Measurements from ENCODE around the gene STK32C.
"Not testable (repeated sequence)": the region's sequence is repeated elsewhere in the genome, so short reads cannot be mapped to it uniquely, and the experiment has no call there.

The STK32C gene

DNA sequence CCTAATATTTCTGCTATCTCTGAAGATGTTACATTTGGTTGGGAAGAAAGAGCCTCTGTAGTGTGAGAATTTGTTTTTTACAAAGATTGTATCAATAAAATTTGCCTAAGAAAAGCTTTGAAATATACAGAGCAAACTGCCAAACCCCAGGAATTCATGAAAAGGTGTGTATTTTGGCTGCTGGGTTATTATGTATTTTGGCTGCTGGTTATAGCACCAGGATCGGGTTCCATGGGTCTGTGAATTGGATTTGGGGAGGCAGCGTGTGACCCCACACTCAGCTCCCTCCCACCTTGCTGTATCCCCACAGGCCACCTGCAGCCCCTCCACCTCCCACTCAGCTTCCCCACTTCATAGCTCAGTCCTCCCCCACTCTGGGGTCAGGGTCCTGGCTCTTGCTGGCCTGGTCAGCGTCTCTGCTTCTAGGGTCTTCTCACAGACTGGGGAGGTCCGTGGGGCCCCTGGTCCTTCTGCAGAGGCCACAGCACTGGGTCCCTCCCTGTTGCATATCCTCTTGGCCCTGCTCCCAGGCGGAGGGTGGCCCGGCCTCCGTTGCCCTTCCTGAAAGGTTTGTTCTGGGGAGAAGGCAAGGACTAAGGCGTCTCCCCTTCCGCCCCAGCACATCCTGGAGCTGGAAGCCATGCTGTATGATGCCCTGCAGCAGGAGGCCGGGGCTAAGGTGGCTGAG lies 145.0 kb downstream of the STK32C start:
- no peak for DNase-seq

DNA sequence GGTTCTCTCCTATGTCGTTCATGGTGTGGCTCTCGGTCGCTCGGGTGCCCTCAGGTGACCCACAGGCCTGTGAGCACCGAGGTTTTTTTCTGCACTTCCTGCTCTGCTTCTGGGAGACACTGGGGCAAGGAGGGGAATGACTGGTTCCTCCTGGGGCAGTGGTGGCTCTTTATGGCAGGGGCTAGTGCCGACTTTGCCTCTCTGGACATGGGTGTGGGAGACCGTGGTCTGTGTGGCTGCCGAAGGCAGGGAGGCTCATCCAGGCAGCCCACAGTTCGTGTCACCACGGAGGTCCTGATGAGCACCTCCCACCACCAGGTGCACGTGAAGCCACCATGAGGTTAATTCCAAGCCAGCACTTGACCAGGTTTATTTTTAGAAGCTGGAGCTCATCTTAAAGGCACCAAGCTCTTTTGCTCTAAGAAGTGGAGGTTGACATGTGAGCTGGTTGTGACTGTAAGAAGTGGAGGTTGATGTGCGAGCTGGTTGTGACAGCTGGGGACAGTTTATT lies 145.7 kb downstream of the STK32C start:
- no peak for DNase-seq

DNA sequence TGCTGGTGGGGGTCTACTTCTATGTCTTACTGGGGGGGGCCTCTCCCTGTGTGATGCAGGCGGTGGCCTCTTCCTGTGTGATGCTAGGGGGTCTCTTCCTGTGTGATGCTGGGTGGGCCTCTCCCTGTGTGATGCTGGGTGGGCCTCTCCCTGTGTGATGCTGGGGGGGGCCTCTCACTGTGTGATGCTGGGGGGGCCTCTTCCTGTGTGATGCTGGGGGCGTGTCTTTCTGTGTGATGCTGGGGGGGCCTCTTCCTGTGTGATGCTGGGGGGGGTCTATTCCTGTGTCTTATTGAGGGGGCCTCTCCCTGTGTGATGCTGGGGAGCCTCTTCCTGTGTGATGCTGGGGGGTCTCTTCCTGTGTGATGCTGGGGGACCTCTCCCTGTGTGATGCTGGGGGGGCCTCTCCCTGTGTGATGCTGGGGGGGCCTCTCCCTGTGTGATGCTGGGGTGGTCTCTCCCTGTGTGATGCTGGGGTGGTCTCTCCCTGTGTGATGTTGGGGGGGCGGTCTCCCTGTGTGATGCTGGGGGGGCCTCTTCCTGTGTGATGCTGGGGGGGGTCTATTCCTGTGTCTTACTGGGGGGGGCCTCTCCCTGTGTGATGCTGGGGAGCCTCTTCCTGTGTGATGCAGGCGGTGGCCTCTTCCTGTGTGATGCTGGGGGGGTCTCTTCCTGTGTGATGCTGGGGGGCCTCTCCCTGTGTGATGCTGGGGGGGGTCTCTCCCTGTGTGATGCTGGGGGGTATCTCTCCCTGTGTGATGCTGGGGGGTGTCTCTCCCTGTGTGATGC lies 146.7 kb downstream of the STK32C start:
- DNase-seq, result not testable (repeated sequence)

DNA sequence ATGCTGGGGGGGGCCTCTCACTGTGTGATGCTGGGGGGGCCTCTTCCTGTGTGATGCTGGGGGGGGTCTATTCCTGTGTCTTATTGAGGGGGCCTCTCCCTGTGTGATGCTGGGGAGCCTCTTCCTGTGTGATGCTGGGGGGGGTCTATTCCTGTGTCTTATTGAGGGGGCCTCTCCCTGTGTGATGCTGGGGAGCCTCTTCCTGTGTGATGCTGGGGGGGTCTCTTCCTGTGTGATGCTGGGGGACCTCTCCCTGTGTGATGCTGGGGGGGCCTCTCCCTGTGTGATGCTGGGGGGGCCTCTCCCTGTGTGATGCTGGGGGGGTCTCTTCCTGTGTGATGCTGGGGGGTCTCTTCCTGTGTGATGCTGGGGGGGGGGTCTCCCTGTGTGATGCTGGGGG lies 147.5 kb downstream of the STK32C start:
- DNase-seq, result not testable (repeated sequence)

DNA sequence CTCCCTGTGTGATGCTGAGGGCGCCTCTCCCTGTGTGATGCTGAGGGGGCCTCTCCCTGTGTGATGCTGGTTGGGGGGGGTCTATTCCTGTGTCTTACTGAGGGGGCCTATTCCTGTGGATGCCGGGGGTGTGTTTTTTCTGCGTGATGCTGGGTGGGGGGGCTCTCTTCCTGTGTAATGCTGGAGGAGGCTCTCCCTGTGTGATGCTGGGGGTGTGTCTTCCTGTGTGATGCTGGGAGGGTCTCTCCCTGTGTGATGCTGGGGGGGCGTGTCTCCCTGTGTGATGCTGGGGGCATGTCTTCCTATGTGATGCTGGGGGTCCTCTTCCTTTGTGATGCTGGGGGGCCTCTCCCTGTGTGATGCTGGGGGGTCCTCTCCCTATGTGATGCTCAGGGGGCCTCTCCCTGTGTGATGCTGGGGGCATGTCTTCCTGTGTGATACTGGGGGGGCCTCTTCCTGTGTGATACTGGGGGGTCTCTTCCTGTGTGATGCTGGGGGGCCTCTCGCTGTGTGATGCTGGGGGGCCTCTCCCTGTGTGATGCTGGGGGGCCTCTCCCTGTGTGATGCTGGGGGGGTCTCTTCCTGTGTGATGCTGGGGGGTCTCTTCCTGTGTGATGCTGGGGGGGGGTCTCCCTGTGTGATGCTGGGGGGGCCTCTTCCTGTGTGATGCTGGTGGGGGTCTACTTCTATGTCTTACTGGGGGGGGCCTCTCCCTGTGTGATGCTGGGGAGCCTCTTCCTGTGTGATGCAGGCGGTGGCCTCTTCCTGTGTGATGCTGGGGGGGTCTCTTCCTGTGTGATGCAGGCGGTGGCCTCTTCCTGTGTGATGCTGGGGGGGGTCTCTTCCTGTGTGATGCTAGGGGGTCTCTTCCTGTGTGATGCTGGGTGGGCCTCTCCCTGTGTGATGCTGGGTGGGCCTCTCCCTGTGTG lies 148.2 kb downstream of the STK32C start:
- not testable (repeated sequence) for DNase-seq

DNA sequence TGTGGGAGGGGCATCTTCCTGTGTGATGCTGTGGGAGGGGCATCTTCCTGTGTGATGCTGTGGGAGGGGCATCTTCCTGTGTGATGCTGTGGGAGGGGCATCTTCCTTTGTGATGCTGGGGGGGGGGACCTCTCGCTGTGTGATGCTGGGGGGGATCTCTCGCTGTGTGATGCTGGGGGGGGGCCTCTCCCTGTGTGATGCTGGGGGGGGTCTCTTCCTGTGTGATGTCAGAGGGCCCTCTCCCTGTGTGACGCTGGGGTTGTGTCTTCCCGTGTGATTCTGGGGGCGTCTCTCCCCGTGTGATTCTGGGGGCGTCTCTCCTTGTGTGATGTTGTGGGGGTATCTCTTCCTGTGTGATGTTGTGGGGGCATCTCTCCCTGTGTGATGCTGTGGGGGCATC lies 148.9 kb downstream of the STK32C start:
- no peak for DNase-seq

DNA sequence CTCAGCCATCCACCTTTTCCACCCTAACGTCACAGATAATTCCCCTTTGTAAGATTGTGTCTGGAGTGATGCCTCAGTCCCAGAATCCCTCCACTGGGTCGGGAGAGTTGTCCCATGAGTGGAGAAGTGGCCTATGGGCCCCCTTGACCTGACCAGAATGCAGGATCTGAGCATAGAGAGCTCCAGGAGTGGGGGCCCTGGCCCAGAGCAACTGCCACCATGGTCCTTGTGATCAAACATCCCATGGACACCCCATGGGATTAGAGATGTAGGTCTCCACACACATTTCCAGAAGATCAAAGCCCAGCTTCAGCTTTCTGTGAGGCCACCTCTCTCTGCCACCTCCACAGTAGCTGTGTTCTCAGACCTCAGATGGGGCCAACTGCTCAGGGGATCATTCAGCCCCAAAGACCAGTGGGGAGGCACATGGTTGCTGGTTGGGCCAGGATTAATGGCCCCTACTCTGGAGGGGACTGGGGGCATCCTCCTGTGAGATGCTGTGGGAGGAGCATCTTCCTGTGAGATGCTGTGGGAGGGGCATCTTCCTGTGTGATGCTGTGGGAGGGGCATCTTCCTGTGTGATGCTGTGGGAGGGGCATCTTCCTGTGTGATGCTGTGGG lies 149.5 kb downstream of the STK32C start:
- DNase-seq, result no peak
